K562 (cell line): ENCODE results near the gene URM1. TPM values are rescaled to one million over a fixed set of nuclear protein-coding genes. Genes with fewer than 3 reads are reported as not detected.

ENCODE experiments used
- CC2D1A ChIP-seq: fragments of 450-650 bp; IDR thresholded peaks from 2 replicates; pipeline ENCODE4 v1.6.1; 2017; ENCODE audit warnings: mild to moderate bottlenecking
- CSDE1 ChIP-seq, 2 experiments: fragments of 450-650 bp; IDR thresholded peaks; 2 replicates each; pipeline ENCODE4 v1.6.1; 2016; ENCODE audit warnings: mild to moderate bottlenecking in 1 of 2
- GTF2F1 ChIP-seq: IDR thresholded peaks from 2 replicates; pipeline ENCODE4 v1.6.1; 2011; ENCODE audit warnings: low read depth, low read length, improper control_type of control experiment
- MED1 ChIP-seq: sonication (generic); formaldehyde crosslinking; IDR thresholded peaks from 2 replicates; pipeline ENCODE4 v1.8.1; 2023; ENCODE audit warnings: missing genetic modification reagents, borderline replicate concordance
- PATZ1 ChIP-seq: fragments of 250-450 bp; sonication (Bioruptor Pico); IDR thresholded peaks from 2 replicates; pipeline ENCODE4 v1.5.0; 2020; ENCODE audit warnings: mild to moderate bottlenecking, borderline replicate concordance
- PHB ChIP-seq: fragments of 250-450 bp; sonication (Bioruptor Pico); IDR thresholded peaks from 2 replicates; pipeline ENCODE4 v1.5.0; 2021
- REST ChIP-seq, 2 experiments: fragments of 450-650 bp; formaldehyde crosslinking in 1 of 2; IDR thresholded peaks; 2 replicates each; pipeline versions ENCODE4 v1.4.0 to v1.6.1; 2014 to 2020; ENCODE audit warnings: mild to moderate bottlenecking in 2 of 2, borderline replicate concordance in 1 of 2, low read depth in 1 of 2
- RFX5 ChIP-seq: IDR thresholded peaks from 2 replicates; pipeline ENCODE4 v1.6.1; 2011; ENCODE audit warnings: low read depth, mild to moderate bottlenecking, improper control_type of control experiment, low read length
- SP1 ChIP-seq: sonication (generic); formaldehyde crosslinking; IDR thresholded peaks from 2 replicates; pipeline ENCODE4 v1.8.1; 2022; ENCODE audit warnings: mild to moderate bottlenecking, missing genetic modification reagents
- XRCC5 ChIP-seq: fragments of 200-400 bp; formaldehyde crosslinking; IDR thresholded peaks from 2 replicates; pipeline ENCODE4 v1.6.1; 2017; ENCODE audit warnings: low read depth, mild to moderate bottlenecking, low read length
- ZBTB33 ChIP-seq: sonication (generic); formaldehyde crosslinking; IDR thresholded peaks from 2 replicates; pipeline ENCODE4 v1.8.1; 2023; ENCODE audit warnings: mild to moderate bottlenecking, missing genetic modification reagents
- ZBTB7A ChIP-seq: IDR thresholded peaks from 2 replicates; pipeline ENCODE4 v1.6.1; 2011; ENCODE audit warnings: low read depth, mild to moderate bottlenecking, low read length, moderate library complexity, borderline replicate concordance; ENCODE audit not compliant: control insufficient read depth
- ZEB2 ChIP-seq: fragments of 450-650 bp; IDR thresholded peaks from 2 replicates; pipeline ENCODE4 v1.6.1; 2016
- polyA plus RNA-seq, 8 experiments: library from polyadenylated mRNA; depleted of rRNA in 4 of 8; stranded (reverse) in 5 of 8; unstranded in 3 of 8; fragments of >200 nt; fragmentation: Nextera tagmentation in 2 of 8; fragmentation: Illumina TruSeq in 1 of 8; extraction: Ambion mirVana in 2 of 8; extraction: Trizol in 1 of 8; gene quantifications; 2 replicates each; pipeline versions ENCODE4 v1.2.1 to v1.2.3, GENCODE V29; 2011 to 2014; ENCODE audit warnings: inconsistent platforms in 1 of 8, missing spikeins in 1 of 8
- total RNA-seq, 7 experiments: library from RNA; depleted of rRNA in 6 of 7; stranded (reverse); fragments of >200 nt in 6 of 7; fragmentation: Illumina TruSeq in 2 of 7; extraction: Trizol in 2 of 7; gene quantifications; 2 replicates each; pipeline versions ENCODE4 v1.2.1 to v1.2.3, GENCODE V29; 2011 to 2021; ENCODE audit warnings: low replicate concordance in 1 of 7

Gene URM1
- total and polyA plus RNA-seq, 9 of the 15 experiments (the other 6 are each of a cell fraction or from before 2014, with no cell fraction given), result 10.1 to 88.9 (median 53.3) TPM

- peak; percentile 80; the same call in 1 of the 2 replicates for TF ChIP-seq REST (IDR thresholded peaks at IDR 0.05; ENCODE audit: borderline replicate concordance)
- TF ChIP-seq REST (CRISPR knock-in tag; IDR thresholded peaks at IDR 0.05; ENCODE audit: low read depth), result no peak
- TF ChIP-seq CC2D1A, result peak; percentile 59; the same call in 1 of the 2 replicates
- TF ChIP-seq RFX5, result no peak
- no peak for TF ChIP-seq GTF2F1
- no peak for TF ChIP-seq PHB
- TF ChIP-seq ZBTB7A, result peak; percentile 68; the same call in 1 of the 2 replicates
- 0 out of 2 replicates have a peak, but pooled peaks have one; percentile 45 for TF ChIP-seq SP1
- TF ChIP-seq ZEB2, result no peak
- no peak for TF ChIP-seq PATZ1 (CRISPR knock-in tag)
- no peak for TF ChIP-seq MED1 (CRISPR knock-in tag)
- peak; percentile 47; the same call in 1 of the 2 replicates for TF ChIP-seq ZBTB33 (CRISPR knock-in tag)
- 0 out of 2 replicates have a peak, but pooled peaks have one; percentile 48 for TF ChIP-seq XRCC5
- TF ChIP-seq CSDE1 (IDR thresholded peaks at IDR 0.05), result no peak
Observed at GRCh38 chr9:128438343-128439109, 67.4 kb downstream of the URM1 start (continued).
